OCI-LY1 (cell line): ENCODE results near the gene TPST1.

ENCODE experiments used
- H2AFZ ChIP-seq: fragments of 200-600 bp; sonication (generic), shearing (Covaris generic); 2 replicates; pipeline ENCODE4 v1.6.0; 2014; ENCODE audit warnings: antibody characterized with exemption, mild to moderate bottlenecking, low read length
- H3F3A ChIP-seq: fragments of 200-600 bp; sonication (generic), shearing (Covaris generic); 2 replicates; pipeline ENCODE4 v1.6.0; 2014; ENCODE audit warnings: mild to moderate bottlenecking, antibody characterized with exemption, low read length, moderate library complexity; ENCODE audit not compliant: insufficient read depth
- H3K27ac ChIP-seq: fragments of 200-600 bp; sonication (generic); 2 replicates; pipeline ENCODE4 v1.5.1; 2014; ENCODE audit warnings: low read length, mixed run types, mild to moderate bottlenecking, low read depth; ENCODE audit not compliant: poor library complexity, severe bottlenecking
- H3K27me3 ChIP-seq: fragments of 200-600 bp; sonication (generic); 2 replicates; pipeline ENCODE4 v1.6.0; 2014; ENCODE audit warnings: antibody characterized with exemption, mild to moderate bottlenecking, low read length, moderate library complexity; ENCODE audit not compliant: insufficient read depth
- H3K36me3 ChIP-seq: fragments of 200-600 bp; sonication (generic); 2 replicates; pipeline ENCODE4 v1.6.1; 2014; ENCODE audit warnings: mild to moderate bottlenecking, antibody characterized with exemption, low read length, moderate library complexity, mixed read lengths; ENCODE audit not compliant: insufficient read depth
- H3K4me1 ChIP-seq: fragments of 200-600 bp; sonication (generic); 2 replicates; pipeline ENCODE4 v1.5.1; 2014; ENCODE audit warnings: mild to moderate bottlenecking, low read length, moderate library complexity; ENCODE audit not compliant: insufficient read depth, severe bottlenecking
- H3K4me2 ChIP-seq: fragments of 200-600 bp; sonication (generic), shearing (Covaris generic); 2 replicates; pipeline ENCODE4 v1.6.1; 2014; ENCODE audit warnings: low read length
- H3K4me3 ChIP-seq: fragments of 200-600 bp; sonication (generic); 2 replicates; pipeline ENCODE4 v1.5.1; 2014; ENCODE audit warnings: low read length, low read depth, mild to moderate bottlenecking, mixed read lengths; ENCODE audit not compliant: poor library complexity, severe bottlenecking
- H3K79me2 ChIP-seq: fragments of 200-600 bp; shearing (Covaris generic); 2 replicates; pipeline ENCODE4 v1.6.1; 2016; ENCODE audit warnings: mixed run types, low read length, mixed read lengths; ENCODE audit not compliant: insufficient read depth
- H3K9ac ChIP-seq: fragments of 200-600 bp; sonication (generic), shearing (Covaris generic); 2 replicates; pipeline ENCODE4 v1.6.1; 2014; ENCODE audit warnings: mild to moderate bottlenecking, low read length, mixed read lengths
- H3K9me2 ChIP-seq: fragments of 200-600 bp; sonication (generic), shearing (Covaris generic); 2 replicates; pipeline ENCODE4 v1.6.1; 2014; ENCODE audit warnings: low read depth, mild to moderate bottlenecking, low read length, mixed read lengths
- H3K9me3 ChIP-seq: fragments of 200-600 bp; shearing (Covaris generic); 2 replicates; pipeline ENCODE4 v1.6.1; 2014; ENCODE audit warnings: low read length, mixed read lengths
- H4K20me1 ChIP-seq: fragments of 200-600 bp; sonication (generic), shearing (Covaris generic); 2 replicates; pipeline ENCODE4 v1.6.0; 2016; ENCODE audit warnings: mild to moderate bottlenecking, low read length; ENCODE audit not compliant: insufficient read depth
- EZH2 ChIP-seq: fragments of 200-600 bp; sonication (generic), shearing (Covaris generic); IDR thresholded peaks from 2 replicates; pipeline ENCODE4 v1.8.0; 2017; ENCODE audit warnings: borderline replicate concordance, mixed run types, mild to moderate bottlenecking, antibody characterized with exemption, low read length, moderate library complexity, mixed read lengths
- TF ChIP-seq, protein P1 (sequence below): fragments of 200-600 bp; sonication (generic), shearing (Covaris generic); IDR thresholded peaks from 2 replicates; pipeline ENCODE4 v1.5.1; 2017; ENCODE audit warnings: mild to moderate bottlenecking, antibody characterized with exemption, low read length, moderate library complexity, mixed read lengths

TPST1 gene

DNA sequence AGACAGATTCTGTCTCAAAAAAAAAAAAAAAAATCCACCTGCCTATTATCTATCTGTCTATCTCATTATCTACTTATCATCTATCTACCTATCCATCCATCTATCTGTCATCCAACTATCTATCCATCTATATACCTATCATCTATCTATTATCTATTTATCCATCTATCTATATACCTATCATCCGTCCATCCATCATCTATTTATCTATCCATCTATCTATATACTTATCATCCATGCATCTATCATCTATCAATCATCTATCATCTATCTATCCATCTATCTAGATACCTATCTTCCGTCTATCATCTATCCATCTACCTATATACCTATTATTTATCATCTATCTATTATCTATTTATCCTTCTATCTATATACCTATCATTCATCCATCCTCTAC lies 16.5 kb upstream of the TPST1 start:
- Histone ChIP-seq H3F3A (no peaks in the 10 kb centered on the region), H3K9me2 (no peaks in the 10 kb centered on the region), H3K36me3 (no peaks in the 10 kb centered on the region; the same call in 1 of the 2 replicates), H3K4me1 (no peaks in the 10 kb centered on the region), H3K9me3 (no peaks in the 10 kb centered on the region), H3K9ac (no peak overlapping the region), H3K79me2 (no peaks in the 10 kb centered on the region), H3K27ac (no peak overlapping the region), H3K27me3 (peaks cover 19% of the 10 kb centered on the region), H4K20me1 (no peaks in the 10 kb centered on the region), H3K4me3 (no peak overlapping the region), H3K4me2 (no peak overlapping the region), H2AFZ (no peak overlapping the region)
- TF ChIP-seq, protein P1, sequence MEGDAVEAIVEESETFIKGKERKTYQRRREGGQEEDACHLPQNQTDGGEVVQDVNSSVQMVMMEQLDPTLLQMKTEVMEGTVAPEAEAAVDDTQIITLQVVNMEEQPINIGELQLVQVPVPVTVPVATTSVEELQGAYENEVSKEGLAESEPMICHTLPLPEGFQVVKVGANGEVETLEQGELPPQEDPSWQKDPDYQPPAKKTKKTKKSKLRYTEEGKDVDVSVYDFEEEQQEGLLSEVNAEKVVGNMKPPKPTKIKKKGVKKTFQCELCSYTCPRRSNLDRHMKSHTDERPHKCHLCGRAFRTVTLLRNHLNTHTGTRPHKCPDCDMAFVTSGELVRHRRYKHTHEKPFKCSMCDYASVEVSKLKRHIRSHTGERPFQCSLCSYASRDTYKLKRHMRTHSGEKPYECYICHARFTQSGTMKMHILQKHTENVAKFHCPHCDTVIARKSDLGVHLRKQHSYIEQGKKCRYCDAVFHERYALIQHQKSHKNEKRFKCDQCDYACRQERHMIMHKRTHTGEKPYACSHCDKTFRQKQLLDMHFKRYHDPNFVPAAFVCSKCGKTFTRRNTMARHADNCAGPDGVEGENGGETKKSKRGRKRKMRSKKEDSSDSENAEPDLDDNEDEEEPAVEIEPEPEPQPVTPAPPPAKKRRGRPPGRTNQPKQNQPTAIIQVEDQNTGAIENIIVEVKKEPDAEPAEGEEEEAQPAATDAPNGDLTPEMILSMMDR = no peak
- no peak for TF ChIP-seq EZH2

DNA sequence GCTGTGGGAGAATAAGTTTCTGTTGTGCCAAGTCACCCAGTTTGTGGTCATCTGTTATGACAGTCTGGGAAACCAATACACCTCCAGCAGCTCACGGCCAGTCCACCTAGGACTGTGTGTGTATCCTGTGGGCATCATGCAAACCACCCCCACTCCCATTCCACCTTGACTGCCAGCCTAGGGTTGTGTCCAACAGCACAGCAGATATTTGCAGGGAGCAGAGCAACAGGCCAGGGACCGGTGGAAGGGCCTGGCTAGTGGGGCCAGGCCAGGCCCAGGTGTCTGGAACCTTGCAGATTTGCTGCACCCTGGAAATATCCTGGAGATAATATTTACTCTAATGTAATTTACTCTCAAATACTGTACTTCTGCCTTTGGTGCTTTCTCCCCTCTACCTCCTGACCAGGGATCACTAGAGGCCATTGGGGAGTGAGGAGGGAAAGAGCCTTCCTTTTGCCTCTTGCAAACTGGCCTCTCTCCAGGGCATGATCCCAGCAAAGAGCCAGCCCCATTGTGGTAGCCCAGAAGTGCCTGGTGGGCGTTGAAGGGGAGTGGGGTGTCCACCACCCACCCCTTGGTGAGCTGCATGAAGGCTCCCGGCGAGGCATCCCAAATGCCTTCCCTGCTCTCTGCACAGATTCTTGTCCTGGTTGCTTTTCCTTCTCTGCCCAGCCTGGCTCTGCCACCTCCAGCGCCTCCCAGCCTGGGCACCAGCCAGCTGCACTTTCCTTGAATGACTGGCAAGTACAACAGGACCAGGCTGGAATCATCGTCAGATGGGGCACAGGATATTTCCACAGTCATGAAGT lies 15.2 kb upstream of the TPST1 start:
- Histone ChIP-seq H3K27ac (no peak overlapping the region), H3K4me1 (no peaks in the 10 kb centered on the region), H3K79me2 (no peaks in the 10 kb centered on the region), H3K9me2 (no peaks in the 10 kb centered on the region), H4K20me1 (no peaks in the 10 kb centered on the region), H3K36me3 (no peaks in the 10 kb centered on the region; the same call in 1 of the 2 replicates), H3K9ac (no peak overlapping the region), H3K4me2 (no peak overlapping the region), H2AFZ (no peak overlapping the region), H3K4me3 (no peak overlapping the region), H3F3A (no peaks in the 10 kb centered on the region), H3K9me3 (no peaks in the 10 kb centered on the region), H3K27me3 (peaks cover 19% of the 10 kb centered on the region)
- TF ChIP-seq, protein P1 = no peak
- TF ChIP-seq EZH2 = no peak

DNA sequence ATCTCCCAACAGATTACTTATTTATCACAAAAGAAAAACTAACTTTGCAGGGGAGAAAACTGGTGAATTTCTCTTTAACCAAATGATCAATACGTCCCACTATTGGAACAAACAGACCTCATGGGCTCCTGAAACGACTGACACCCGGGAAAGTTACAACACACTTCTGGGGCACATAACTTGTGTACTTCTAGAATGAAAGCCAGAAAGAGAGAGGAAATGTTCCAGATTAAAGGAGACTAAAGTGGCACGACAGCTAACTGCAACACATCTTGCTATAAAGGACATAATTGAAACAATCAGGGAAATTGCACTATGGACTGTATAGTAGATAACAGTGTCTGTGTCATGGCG lies 14.7 kb upstream of the TPST1 start:
- Histone ChIP-seq H3K27me3 (peaks cover 19% of the 10 kb centered on the region), H3K4me1 (no peaks in the 10 kb centered on the region), H3K36me3 (no peaks in the 10 kb centered on the region; the same call in 1 of the 2 replicates), H3K9ac (no peak overlapping the region), H3K9me2 (no peaks in the 10 kb centered on the region), H3K4me3 (no peak overlapping the region), H4K20me1 (no peaks in the 10 kb centered on the region), H2AFZ (no peak overlapping the region), H3K27ac (no peak overlapping the region), H3K4me2 (no peak overlapping the region), H3K79me2 (no peaks in the 10 kb centered on the region), H3F3A (no peaks in the 10 kb centered on the region), H3K9me3 (no peaks in the 10 kb centered on the region)
- TF ChIP-seq EZH2 = no peak
- TF ChIP-seq, protein P1 = no peak
